Gastroesophageal sphincter (tissue), 3 donors: ENCODE measurements around the gene KLK1.

Experiments
- POLR2A ChIP-seq, 2 donors: fragments of 450-650 bp; IDR thresholded peaks; one replicate each; pipeline ENCODE4 v1.6.1; 2017; ENCODE audit warnings: antibody characterized with exemption in 2 of 2, mild to moderate bottlenecking in 2 of 2, moderate library complexity in 1 of 2
- TF ChIP-seq, protein P1 (sequence below), 4 experiments: fragments of 200-600 bp in 2 of 4; fragments of 450-650 bp in 2 of 4; sonication (generic) in 1 of 4; IDR thresholded peaks; one replicate each; pipeline ENCODE4 v1.5.1; 2017 to 2019; ENCODE audit warnings: antibody characterized with exemption in 4 of 4, mild to moderate bottlenecking in 2 of 4, moderate library complexity in 2 of 4

- TF ChIP-seq, protein P1, sequence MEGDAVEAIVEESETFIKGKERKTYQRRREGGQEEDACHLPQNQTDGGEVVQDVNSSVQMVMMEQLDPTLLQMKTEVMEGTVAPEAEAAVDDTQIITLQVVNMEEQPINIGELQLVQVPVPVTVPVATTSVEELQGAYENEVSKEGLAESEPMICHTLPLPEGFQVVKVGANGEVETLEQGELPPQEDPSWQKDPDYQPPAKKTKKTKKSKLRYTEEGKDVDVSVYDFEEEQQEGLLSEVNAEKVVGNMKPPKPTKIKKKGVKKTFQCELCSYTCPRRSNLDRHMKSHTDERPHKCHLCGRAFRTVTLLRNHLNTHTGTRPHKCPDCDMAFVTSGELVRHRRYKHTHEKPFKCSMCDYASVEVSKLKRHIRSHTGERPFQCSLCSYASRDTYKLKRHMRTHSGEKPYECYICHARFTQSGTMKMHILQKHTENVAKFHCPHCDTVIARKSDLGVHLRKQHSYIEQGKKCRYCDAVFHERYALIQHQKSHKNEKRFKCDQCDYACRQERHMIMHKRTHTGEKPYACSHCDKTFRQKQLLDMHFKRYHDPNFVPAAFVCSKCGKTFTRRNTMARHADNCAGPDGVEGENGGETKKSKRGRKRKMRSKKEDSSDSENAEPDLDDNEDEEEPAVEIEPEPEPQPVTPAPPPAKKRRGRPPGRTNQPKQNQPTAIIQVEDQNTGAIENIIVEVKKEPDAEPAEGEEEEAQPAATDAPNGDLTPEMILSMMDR (IDR thresholded peaks at IDR 0.05): no peak
- TF ChIP-seq POLR2A (IDR thresholded peaks at IDR 0.05): no peak
Observed at GRCh38 chr19:50844296-50844935, 20.8 kb upstream of the KLK1 start.
